Measurements from ENCODE around the gene AMOTL1. TPM values are rescaled to one million over a fixed set of nuclear protein-coding genes. Genes with fewer than 3 reads are reported as not detected.

Gene AMOTL1
- total and polyA plus RNA-seq, 2 of the 8 experiments (the other 6 are each of a cell fraction or from before 2014, with no cell fraction given), result 9.0 to 27.6 TPM

DNA sequence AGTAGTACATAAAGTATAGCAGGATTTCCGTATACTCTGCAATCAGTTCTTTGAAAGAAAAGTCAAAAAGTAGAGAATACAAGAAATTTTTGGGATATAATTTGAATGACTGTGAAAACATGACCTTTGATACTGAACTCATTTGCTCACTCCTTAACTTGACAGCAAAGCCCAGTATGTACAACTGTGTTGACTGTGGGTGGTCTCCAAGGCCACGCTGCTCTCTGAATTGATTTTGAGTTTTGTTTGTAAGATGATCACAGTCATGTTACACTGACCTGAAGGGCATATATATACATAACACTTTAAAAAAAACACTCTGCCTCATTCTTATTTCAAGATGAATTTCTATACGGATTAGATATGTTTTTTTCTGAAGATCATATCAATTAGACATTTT lies 9.5 kb upstream of the AMOTL1 start:
- Histone ChIP-seq H3K79me1 (ENCODE audit: low read depth, low read length) (no peaks in the 10 kb centered on the region), H2BK5ac (ENCODE audit: low read depth, low read length) (no peak overlapping the region), H3K23ac (ENCODE audit: insufficient read length) (no peak overlapping the region), H3K79me2 (ENCODE audit: control insufficient read depth in 1 of 2, insufficient read depth in 2 of 2, low read length in 2 of 2) (no peaks in the 10 kb centered on the region), H3K27ac (ENCODE audit: low read depth, low read length) (no peak overlapping the region), H4K5ac (ENCODE audit: insufficient read length, low read depth, low read length) (no peak overlapping the region), H4K20me1 (replicated peaks in 1 of 2; ENCODE audit: control insufficient read depth in 1 of 2, insufficient read depth in 2 of 2, low read length in 2 of 2) (no peaks in the 10 kb centered on the region), H4K8ac (ENCODE audit: extremely low read depth, insufficient read depth, low read length) (no peak overlapping the region), H3K9me3 (ENCODE audit: insufficient read depth in 2 of 2, low read depth in 1 of 2, low read length in 1 of 2) (no peaks in the 10 kb centered on the region), H2AK5ac (ENCODE audit: low read depth, low read length) (no peak overlapping the region), H2BK20ac (ENCODE audit: low read length) (no peak overlapping the region), H3K4ac (replicated peaks; ENCODE audit: insufficient read length, low read depth, low read length) (no peak overlapping the region), H2BK12ac (ENCODE audit: low read depth, low read length) (no peak overlapping the region), H3K56ac (replicated peaks; ENCODE audit: insufficient read length, low read depth, low read length) (no peak overlapping the region), H3K27me3 (replicated peaks in 1 of 4; ENCODE audit: control insufficient read depth in 3 of 4, extremely low read depth in 1 of 4, insufficient read depth in 3 of 4, low read length in 3 of 4) (peaks cover 0 to 2% (median 1%) of the 10 kb centered on the region in 4 experiments; a peak in 5 of 7 replicates), H2BK15ac (ENCODE audit: low read length) (no peak overlapping the region), H3K4me1 (replicated peaks in 1 of 4; ENCODE audit: control insufficient read depth in 3 of 4, insufficient read depth in 4 of 4, low read length in 3 of 4) (no peaks in the 10 kb centered on the region; a peak in 3 of 7 replicates), H3K23me2 (ENCODE audit: low read depth, low read length) (no peaks in the 10 kb centered on the region), H3K9ac (replicated peaks in 1 of 4; ENCODE audit: extremely low read depth in 1 of 4, low read depth in 3 of 4, low read length in 3 of 4) (no peak overlapping the region), H2AFZ (ENCODE audit: low read length) (no peak overlapping the region), H3K18ac (ENCODE audit: extremely low read depth, low read length) (no peak overlapping the region), H3K4me2 (ENCODE audit: insufficient read depth in 1 of 2, low read depth in 2 of 2, low read length in 2 of 2) (no peak overlapping the region), H4K91ac (replicated peaks; ENCODE audit: insufficient read length, low read length) (no peak overlapping the region), H2BK120ac (replicated peaks; ENCODE audit: low read depth, low read length) (no peak overlapping the region), H3K14ac (ENCODE audit: insufficient read length) (no peak overlapping the region), H3K36me3 (ENCODE audit: control insufficient read depth in 2 of 4, insufficient read depth in 4 of 4, low read length in 3 of 4) (no peaks in the 10 kb centered on the region), H3K4me3 (ENCODE audit: extremely low read depth in 1 of 4, insufficient read depth in 2 of 4, low read depth in 3 of 4, low read length in 4 of 4) (no peak overlapping the region)
- 85% methylated on average over 3 of the region's 3 CpGs; no CpG with 5 or more reads in 1 of the 2 experiments for WGBS, 2 experiments (ENCODE audit: extremely low coverage in 1 of 2, insufficient coverage in 1 of 2, insufficient read length in 1 of 2, insufficient replicate concordance in 2 of 2, low coverage in 1 of 2, low lambda C conversion rate in 2 of 2, missing lambda C conversion rate in 1 of 2)
- ChIA-PET POLR2A (ENCODE audit: partially characterized antibody) (interaction anchor here (0.7 to 1.2 kb wide), 3 partner anchors 70 to 102 kb away, joined by 3 to 4 read pairs (median 3); no protein-coding TSS in a partner anchor), CTCF (ENCODE audit: partially characterized antibody) (interaction anchor here (0.7 to 9.3 kb wide), 6 partner anchors 14 to 156 kb away, joined by 3 to 95 read pairs (median 4); no protein-coding TSS in a partner anchor)
- DNase-seq (ENCODE audit: low read depth in 1 of 2, low spot score in 2 of 2), result no peak
- FAIRE-seq, result no peak
- TF ChIP-seq, protein P1, sequence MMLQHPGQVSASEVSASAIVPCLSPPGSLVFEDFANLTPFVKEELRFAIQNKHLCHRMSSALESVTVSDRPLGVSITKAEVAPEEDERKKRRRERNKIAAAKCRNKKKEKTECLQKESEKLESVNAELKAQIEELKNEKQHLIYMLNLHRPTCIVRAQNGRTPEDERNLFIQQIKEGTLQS (IDR thresholded peaks at IDR 0.05; ENCODE audit: insufficient read depth, low read depth, low read length), result no peak
- TF ChIP-seq NANOG (IDR thresholded peaks at IDR 0.05; ENCODE audit: insufficient read depth, low read depth, low read length, poor library complexity, severe bottlenecking) (no peak), POLR2A (IDR thresholded peaks at IDR 0.05; ENCODE audit: control extremely low read depth in 1 of 2, low read depth in 2 of 2, low read length in 2 of 2) (no peak), NRF1 (IDR thresholded peaks at IDR 0.05; ENCODE audit: low read depth, low read length) (no peak), POU5F1 (IDR thresholded peaks at IDR 0.05; ENCODE audit: low read depth, low read length) (no peak), ASH2L (IDR thresholded peaks at IDR 0.05; ENCODE audit: low read length) (no peak), RBBP5 (IDR thresholded peaks at IDR 0.05; ENCODE audit: borderline replicate concordance, low read depth, low read length) (no peak), KDM1A (IDR thresholded peaks at IDR 0.05; ENCODE audit: borderline replicate concordance, low read length) (no peak)
- TF ChIP-seq, protein P2, sequence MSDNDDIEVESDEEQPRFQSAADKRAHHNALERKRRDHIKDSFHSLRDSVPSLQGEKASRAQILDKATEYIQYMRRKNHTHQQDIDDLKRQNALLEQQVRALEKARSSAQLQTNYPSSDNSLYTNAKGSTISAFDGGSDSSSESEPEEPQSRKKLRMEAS (IDR thresholded peaks at IDR 0.05), result no peak
